MV-4-11 (cell line): ENCODE measurements around the gene GSTO1.
"Not testable (repeated sequence)": the region's sequence is repeated elsewhere in the genome, so short reads cannot be mapped to it uniquely, and the experiment has no call there.

Source experiments
- DNase-seq: peaks from one replicate; lab custom pipeline; 2025; lab: John Stamatoyannopoulos, UW

GSTO1 gene

DNA sequence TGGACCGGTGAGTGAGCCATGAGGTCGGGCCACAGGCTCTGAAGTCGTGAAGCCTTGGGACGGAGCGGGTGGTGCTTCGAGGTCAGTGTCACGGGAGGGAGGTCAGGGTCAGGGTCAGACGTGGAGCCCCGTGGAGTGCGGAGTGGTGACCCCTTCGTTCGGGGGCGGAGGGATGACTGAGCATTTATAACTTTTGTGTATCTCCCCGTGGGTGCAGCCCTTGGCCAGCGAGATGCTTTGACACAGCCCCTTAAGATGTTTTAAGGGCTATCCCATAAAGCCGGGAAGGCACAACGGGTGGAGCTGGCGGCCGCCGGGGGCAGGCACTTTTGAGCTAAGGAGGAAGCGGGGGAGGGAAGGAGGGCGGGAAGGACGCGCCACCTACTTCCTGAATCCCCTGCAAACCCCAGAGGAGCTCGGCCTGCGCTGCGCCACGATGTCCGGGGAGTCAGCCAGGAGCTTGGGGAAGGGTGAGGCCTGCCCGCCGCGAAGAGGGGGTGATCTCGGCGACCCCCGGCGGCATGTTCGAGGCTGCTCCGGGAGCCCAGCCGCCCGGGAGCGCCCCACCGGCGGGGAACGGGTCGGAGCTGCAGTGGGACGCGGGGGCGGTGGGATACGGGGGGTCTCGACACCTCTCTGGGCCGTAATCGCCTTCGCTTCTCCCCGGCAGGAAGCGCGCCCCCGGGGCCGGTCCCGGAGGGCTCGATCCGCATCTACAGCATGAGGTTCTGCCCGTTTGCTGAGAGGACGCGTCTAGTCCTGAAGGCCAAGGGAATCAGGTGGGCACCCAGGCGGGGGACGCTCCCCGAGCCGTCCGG lies at the start of gene GSTO1:
TSS of gene GSTO1 (plus strand) at position 400 of the 818 bp plus-strand sequence. CDS start at position 437, 37 bp downstream.
- DNase-seq: peak; percentile 82

DNA sequence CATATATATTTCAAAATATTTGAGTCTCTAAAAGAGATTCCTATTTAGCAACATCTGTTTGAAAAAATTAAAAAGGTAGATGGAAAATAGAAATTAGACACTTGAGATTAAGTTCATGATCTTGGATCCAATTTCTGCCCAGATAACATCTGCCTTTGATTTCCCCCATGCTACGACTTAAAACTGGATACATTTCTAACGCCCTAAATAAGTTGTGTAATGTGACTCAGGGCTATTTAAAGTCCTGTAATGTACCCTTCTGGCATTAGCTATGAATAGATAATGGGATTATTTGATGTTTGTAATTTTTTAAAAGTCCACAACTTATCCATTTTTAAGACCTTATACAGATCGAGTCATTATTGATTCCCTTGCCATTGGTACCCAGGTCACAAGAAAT lies 46.0 kb upstream of the GSTO1 start:
- no peak for DNase-seq

DNA sequence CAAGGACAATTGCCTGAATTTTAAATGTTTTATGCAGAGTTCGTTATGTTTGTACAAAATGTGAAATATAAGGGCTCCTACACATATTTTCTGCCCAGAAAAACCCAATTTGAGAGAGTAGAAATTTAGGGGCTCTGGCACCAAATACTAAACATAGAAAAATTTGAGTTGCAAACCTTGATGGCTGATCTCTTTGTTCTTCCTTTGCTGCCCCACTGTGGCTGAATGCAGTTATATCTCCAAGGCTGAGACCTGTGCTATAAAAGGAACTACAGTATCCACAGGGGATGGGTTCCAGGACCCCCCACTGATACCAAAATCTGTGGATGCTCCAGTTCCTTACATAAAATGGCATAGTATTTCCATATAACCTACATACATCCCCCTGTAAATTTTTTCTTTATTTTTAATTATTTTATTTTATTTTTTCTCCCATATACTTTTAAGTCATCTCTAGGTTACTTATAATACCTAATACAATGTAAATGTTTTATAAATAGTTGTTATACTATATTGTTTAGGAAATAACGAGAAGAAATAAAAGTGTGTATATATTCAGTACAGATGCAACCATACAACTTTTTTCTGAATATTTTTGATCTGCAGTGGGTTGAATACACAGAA lies 45.0 kb upstream of the GSTO1 start:
- DNase-seq: peak; percentile 21

DNA sequence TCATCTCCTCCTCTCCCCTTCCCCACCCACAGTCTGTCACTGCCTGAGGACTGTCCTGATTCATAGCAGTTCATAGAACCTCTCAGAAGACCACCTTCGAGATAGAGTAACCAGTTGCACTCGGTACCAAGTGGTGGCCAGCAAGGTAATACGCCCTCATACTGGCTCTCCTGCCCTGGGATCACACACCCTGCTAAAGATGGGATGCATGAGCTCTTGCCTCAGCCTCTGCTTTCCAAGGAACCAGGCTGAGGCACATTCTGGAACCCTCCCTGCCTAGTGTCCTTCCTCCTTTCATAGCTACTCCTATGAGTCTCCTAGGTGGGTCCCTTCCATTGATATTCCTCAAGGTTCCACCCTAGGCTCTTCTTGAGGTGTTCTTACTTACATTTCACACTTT lies 38.1 kb upstream of the GSTO1 start:
- no peak for DNase-seq

DNA sequence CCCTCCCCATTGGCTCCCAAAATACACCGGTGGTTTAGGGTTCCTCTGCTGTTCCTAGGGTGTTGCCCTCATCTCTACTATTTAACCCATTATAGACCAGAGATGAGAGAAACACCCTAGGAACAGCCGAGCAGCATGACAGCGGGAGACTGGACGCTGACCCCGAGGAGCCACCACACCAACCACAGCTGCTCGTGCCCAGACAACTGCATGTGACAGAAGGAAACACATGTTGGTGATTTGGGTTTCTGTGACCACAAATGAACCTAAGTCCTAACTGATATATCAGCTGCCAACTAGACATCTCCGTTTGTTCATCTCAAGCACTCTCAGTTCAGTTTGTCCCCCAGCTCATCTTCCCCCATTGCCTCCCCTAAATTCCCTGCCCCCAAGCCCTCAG lies 35.9 kb upstream of the GSTO1 start:
- peak; percentile 94 for DNase-seq

DNA sequence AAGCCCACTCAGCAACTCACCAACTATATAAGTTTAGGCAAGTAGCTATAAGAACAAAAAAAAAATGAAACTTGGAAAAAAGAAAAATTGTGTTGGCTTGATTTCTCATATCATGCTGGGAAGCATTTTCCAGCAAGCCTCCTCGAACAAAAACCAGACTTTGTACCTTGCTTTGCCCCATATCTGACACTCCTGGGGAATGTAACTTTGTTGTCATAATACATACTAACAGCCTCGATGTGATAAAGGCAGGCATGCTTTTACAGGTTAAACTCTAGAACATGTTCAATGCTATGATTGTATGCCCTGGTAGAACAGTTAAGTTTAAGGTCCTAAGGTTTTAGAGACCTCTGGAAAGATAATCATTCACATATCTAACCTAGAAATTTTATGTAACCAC lies 34.2 kb upstream of the GSTO1 start:
- no peak for DNase-seq

DNA sequence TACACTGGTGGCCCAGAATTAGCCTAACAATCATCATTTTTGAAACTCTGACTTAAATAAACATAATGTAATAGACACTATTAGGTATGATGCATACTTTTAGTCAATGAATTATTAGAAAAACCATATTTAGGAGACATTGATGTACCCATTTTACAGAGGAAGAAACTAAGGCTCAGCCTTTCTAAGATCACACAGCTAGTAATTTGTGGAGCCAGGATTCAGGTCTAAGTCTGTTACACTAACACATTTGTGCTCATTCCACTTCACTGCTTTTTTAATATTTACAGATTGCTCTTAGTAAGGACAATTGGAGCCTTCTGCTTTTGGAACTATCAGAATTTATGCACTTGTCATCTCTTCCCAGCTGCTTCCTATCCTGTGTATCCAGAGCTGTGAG lies 31.4 kb upstream of the GSTO1 start:
- no peak for DNase-seq

DNA sequence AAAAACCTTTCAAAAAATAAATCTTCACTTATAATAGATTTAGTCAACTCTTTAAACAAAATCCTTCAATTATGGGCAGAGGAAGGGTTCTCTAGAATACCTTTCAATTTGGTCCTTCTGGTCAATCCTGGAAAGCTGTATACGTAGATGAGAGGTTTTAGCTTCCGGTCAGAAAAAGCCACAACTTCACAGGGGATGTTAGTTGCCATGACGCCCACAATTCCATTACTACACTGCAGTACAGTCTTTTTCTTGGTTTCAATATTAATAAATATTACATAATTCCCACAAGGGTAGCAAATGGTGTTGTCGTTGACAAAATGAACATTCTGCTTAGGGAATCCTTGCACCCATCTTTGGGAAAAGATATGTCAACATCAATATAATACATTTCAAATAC lies 24.2 kb upstream of the GSTO1 start:
- DNase-seq: peak; percentile 8

DNA sequence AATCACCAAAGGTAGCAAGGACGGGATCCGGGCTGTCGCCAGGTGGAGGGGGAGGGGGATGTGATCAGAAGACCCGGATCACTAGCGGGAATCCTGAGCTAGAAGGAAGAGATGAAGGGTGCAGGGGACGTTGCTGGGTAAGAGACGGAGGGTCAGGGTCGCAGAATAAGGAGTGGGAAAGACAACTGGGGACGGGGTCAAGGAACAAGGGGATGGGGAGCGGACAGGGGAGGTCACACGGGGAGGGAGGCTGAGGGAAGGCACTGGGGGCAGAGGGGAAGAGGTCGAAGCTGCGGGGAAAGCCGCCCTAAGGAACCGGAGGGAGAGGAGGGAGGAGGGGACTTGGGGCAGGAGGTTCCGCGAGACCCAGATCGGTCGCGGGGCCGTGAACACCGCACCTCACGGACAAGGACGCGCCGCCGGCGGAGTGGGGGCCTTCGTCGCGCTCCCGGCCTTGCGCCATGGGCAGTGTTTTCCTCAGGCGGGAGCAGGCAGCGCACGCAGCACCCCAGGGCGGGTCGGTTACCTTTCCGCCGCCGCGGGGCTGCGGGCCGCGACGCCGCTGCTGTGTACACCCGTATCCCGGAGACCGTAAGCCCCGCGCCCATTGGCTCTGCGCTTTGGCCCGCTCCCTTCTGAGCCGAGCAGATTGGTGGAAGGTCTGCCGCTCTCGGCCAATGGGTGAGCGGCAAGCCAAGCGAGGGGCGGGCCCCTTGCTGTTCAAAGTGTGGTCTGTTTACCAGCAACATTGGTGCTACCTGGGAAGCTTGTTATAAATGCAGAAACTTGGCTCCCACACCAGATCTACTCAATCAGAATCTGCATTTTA lies 22.7 kb upstream of the GSTO1 start, which contains the start of gene CFAP43:
TSS of gene CFAP43 (minus strand) at position 581 of the 829 bp plus-strand sequence. CDS start at position 463, 118 bp downstream.
- peak; percentile 89 for DNase-seq

DNA sequence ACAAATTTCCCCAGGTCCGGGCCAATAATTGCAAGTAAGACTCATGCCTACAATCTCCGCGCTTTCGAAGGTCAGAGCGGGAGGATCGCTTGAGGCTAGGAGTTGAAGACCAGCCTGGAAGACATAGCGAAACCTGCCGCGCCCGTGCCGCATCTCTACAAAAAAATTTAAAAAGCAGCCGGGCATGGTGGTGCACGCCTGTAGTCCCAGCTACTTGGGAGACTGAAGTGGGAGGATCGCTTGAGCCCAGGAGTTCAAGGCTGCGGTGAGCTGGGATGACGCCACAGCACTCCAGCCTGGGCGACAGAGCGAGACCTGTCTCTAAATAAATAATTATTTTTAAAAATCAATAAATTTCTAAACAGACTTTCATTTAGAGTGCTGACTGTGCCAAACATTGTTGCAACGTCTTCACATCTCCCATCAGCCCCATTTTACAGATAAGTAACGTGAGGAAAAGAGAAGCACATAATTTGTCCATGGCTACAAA lies 22.0 kb upstream of the GSTO1 start:
- no peak for DNase-seq

DNA sequence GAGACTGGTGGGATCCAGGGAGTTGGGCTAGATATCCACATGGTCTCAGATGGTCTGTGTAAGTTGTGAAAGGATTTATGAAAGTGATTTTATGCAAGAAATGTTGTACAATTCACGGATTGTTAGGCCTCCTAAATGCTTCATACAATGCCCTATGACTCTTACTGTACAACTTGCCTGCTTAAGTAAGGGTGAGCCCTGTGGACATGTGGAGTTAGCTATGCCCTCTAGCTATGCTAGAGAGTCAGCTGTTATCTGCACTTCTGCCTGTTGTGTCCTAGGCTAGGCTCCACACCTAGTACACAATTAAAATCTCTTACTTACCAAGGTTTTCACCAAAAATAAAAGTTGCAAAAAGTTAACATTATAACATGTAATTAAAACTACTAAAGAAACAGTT lies 20.9 kb upstream of the GSTO1 start:
- no peak for DNase-seq

DNA sequence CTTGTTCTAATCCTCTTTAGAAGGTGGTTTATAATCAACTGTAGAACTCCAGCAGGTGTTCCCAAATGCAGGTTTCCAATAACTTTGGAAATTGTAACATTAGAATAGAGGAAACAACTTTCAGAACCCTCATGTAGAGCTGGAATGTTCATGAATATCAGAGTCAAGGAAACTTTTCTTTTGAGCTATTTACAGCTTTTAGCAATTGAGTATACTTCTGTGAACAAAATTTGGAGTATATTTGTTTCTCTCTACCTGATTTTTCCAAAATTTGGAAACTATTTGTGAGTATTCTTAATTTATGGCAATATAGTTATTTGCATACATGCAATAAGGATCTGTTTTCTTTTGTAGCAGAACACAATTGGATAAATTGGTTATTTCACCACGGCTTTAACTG lies 19.8 kb upstream of the GSTO1 start:
- DNase-seq: no peak

DNA sequence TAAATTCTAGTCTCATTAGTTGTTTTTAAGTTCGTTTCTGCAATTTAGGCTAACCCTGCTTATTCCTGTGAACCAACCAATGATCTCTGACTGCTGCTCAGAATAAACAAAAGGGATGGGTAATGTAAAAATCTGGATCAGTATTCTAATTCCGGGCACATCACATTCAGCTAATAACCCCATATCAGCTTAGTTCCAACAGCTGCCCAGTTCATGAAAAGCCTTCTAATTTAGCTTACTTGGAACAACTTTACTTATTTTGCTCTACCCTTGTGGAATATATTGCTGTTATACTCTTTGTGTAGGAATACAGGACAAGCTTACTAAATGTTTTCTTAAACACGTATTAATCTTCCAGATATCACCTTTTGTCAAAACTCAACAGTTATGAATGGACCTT lies 18.9 kb upstream of the GSTO1 start:
- no peak for DNase-seq

DNA sequence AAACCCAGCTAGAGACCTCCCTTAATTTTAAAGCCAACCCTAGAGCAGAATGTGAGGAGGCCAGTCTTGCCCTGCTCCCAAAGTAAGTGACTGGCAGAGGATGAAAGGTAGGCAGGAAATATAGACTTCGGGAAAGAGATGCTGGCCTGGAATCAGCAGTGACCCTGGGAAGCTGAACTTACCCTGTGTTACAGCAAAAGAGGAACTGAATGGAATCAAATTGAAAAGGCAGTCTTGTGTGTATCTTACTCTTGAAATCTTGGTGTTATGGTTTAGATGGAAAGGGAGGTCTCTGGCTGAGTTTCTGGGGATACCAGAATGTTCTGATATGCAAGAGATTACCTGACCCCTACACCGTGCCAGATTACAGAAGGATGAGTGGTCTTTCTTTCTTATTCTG lies 14.6 kb upstream of the GSTO1 start:
- DNase-seq: no peak

DNA sequence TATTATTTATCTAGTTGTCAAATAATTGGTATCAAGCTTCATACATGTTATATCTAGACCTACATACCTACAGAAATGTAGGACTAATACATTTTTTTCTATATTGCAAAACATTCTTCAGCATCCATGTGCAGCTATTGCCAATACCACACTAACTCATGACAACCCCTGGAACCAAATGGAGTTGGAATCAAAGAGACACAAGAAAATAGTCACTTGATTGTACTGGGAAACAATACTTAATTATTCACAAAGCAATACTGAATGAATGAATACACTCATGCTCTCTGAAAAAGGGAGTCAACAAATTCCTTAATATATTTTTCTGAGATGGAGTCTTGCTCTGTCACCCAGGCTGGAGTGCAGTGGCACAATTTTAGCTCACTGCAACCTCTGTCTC lies 12.1 kb upstream of the GSTO1 start:
- DNase-seq: no peak

DNA sequence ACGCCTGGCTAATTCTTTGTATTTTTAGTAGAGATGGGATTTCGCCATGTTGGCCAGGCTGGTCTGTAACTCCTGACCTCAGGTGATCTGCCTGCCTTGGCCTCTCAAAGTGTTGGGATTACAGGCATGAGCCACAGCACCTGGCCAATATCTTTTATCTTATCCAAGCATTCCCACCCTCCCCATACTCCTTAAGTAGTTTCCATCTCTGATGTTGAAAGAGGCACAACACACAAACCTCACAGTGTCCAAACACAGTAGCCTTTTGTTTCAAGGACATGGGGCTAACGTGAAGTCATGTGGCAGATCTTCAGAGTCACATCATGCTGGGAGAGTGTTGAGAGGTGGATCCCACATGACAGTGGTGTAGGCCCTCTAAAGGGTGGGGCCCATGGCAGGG lies 11.7 kb upstream of the GSTO1 start:
- not testable (repeated sequence) for DNase-seq

DNA sequence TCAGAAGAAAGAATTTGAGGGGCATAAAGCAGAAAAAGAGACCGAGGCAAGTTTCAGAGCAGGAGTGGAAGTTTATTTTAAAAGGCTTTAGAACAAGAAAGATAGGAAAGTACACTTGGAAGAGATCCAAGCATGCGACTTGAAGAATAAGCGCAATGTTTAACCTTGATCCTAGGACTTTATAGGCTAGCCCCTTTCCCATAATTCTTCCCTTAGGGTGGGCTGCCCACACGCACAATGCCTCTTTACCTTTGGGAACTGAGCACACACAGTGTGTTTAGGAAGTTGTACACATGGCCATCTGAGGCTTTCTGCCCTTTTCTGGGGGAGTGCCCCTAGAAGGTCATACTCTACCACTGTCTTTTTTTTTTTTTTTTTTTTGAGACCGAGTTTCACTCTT lies 11.2 kb upstream of the GSTO1 start:
- DNase-seq: no peak

DNA sequence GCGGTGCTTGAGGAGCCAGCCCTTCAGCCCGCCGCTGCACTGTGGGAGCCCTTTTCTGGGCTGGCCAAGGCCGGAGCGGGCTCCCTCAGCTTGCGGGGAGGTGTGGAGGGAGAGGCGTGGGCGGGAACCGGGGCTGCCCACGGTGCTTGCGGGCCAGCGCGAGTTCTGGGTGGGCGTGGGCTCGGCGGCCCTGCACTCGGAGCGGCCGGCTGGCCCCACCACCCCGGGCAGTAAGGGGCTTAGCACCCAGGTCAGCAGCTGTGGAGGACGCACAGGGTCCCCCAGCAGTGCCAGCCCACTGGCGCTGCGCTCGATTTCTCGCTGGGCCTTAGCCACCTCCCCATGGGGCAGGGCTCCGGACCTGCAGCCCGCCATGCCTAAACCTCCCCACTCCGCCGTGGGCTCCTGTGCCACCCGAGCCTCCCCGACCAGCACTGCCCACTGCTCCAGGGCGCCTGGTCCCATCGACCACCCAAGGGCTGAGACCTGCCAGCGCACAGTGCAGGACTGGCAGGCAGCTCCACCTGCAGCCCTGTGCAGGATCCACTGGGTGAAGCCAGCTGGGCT lies 9.5 kb upstream of the GSTO1 start:
- DNase-seq: no peak

DNA sequence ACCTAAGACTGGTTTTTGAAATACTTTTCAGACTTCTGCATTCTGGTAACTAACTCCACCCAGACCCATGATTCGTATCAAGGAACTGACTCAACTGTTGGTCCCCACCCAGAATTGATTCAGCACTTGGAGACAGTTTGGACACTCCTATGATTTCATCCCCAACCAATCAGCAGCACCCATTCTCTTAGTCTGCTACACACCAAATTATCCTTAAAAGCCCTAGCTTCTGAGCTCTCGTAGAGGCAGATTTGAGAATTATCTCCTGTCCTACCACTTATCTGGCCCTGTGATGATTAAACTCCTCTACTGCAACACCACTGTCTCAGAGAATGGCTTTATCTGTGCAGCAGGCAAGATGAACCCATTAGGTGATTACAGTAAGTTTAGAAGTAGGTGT lies 7.7 kb upstream of the GSTO1 start:
- DNase-seq: peak; percentile 76

DNA sequence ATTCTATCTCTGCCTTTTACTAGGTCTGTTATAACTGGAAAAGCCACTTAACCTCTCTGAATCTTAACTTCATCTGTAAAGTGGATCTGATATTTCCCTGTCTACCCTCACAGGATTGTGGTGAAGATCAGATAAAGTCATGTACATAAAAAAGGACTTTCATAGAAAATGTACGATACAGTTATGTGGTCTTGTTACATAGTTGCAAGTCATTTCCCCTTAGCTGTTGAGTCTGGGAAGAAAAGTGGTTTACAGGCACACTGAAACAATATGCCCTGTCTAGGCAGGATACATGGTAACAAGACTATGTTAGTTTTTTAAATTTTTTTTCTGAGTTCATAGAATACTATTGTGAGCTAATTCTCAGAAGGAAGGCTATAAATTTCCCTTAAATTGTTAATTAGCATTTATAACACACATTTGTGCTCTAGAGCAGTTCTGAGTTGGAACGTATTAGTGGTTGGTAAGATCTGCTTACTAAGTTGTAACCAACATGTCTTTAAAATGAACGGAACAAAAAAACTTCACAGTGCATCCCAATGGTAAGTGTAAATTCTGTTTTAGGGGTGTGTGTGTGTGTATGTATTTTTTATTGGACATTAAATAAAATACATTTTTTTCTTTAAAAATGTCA lies 7.1 kb upstream of the GSTO1 start:
- no peak for DNase-seq

DNA sequence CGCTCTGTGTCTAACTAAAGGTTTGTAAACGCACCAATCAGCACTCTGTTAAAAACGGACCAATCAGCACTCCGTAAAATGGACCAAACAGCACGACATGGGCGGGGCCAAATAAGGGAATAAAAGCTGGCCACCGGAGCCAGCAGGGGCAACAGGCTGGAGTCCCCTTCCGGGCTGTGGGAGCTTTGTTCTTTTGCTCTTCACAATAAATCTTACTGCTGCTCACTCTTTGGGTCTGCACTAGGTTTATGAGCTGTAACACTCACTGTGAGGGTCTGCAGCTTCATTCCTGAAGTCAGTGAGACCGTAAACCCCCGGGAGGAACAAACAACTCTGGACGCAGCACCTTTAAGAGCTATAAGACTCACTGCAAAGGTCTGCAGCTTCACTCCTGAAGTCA lies 5.8 kb upstream of the GSTO1 start:
- DNase-seq: not testable (repeated sequence)

DNA sequence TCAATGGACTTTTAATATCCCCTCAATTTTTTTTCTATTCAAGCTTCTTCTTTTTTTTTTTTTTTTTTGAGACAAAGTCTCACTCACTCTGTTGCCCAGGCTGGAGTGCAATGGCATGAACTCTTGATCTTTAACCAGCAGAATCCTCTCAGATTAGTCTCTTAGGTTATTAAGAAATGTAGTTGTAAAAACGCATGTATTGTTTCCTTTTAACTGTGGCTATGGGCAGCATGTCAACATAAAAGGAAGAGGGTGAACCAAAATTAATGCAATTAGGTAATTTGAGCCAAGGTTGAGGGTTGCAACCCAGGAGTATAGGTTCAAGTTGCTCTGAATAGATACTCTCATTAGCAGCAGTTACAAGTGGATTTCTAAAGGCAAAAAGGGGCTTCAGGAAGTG lies 4.3 kb upstream of the GSTO1 start:
- no peak for DNase-seq
